Breast epithelium (tissue), 4 donors: ENCODE results near the gene DPP7. TPM values are rescaled to one million over a fixed set of nuclear protein-coding genes. Genes with fewer than 3 reads are reported as not detected.

ENCODE experiments used
- DNase-seq, 2 donors: peaks; one replicate each; pipeline ENCODE4 v3.0.0-alpha.2; 2019; ENCODE audit warnings: low spot score in 2 of 2
- H3K27ac ChIP-seq, 2 donors: fragments of 200-600 bp; sonication (generic) in 1 of 2; one replicate each; pipeline ENCODE4 v1.5.1; 2016 to 2019; ENCODE audit warnings: mild to moderate bottlenecking in 1 of 2
- H3K27me3 ChIP-seq, 2 donors: fragments of 200-600 bp; sonication (generic) in 1 of 2; one replicate each; pipeline versions ENCODE4 v1.5.1 to v1.6.0; 2017 to 2019; ENCODE audit warnings: control low read depth in 1 of 2, mild to moderate bottlenecking in 1 of 2
- H3K36me3 ChIP-seq: fragments of 200-600 bp; one replicate; pipeline ENCODE4 v1.5.1; 2019
- H3K4me1 ChIP-seq, 2 donors: fragments of 200-600 bp; sonication (generic); one replicate each; pipeline ENCODE4 v1.5.1; 2016 to 2019; ENCODE audit warnings: control low read depth in 1 of 2
- H3K4me3 ChIP-seq, 3 donors: fragments of 200-600 bp; sonication (generic); 1 replicate in 2 of 3; 2 replicates in 1 of 3; pipeline ENCODE4 v1.5.1; 2016 to 2019; ENCODE audit warnings: mild to moderate bottlenecking in 3 of 3, moderate library complexity in 2 of 3
- H3K9me3 ChIP-seq, 2 donors: fragments of 200-600 bp; sonication (generic) in 1 of 2; one replicate each; pipeline ENCODE4 v1.5.1; 2016 to 2019; ENCODE audit warnings: control low read depth in 1 of 2
- CTCF ChIP-seq, 3 donors: fragments of 450-650 bp; IDR thresholded peaks; one replicate each; pipeline ENCODE4 v1.5.1; 2016 to 2017; ENCODE audit warnings: antibody characterized with exemption in 3 of 3, mild to moderate bottlenecking in 3 of 3, moderate library complexity in 3 of 3
- POLR2A ChIP-seq: fragments of 450-650 bp; IDR thresholded peaks from one replicate; pipeline ENCODE4 v1.6.1; 2016; ENCODE audit warnings: antibody characterized with exemption, mild to moderate bottlenecking, moderate library complexity
- POLR2AphosphoS5 ChIP-seq, 3 donors: sonication (generic); formaldehyde crosslinking; IDR thresholded peaks; one replicate each; pipeline ENCODE4 v1.6.1; 2017; ENCODE audit warnings: antibody characterized with exemption in 3 of 3
- intact Hi-C: fragments of 100-400 bp; cut with DNase I; formaldehyde crosslinking; loops from one replicate; pipeline ENCODE4 v1.15.1; 2023; ENCODE audit warnings: low total_unique reads
- total RNA-seq, 3 donors: library from RNA; depleted of rRNA; stranded (reverse); fragments of >200 nt; gene quantifications; one replicate each; pipeline ENCODE4 v1.1.0, GENCODE V29; 2016

The DPP7 gene
- total RNA-seq, 3 donors from 2014 or later: 115 to 137 (median 132) TPM

- intact Hi-C loops: no loop called here
- Histone ChIP-seq H3K27me3 (peaks cover 6 to 85% of the 10 kb centered on the region in 2 donors), H3K36me3 (no peaks in the 10 kb centered on the region)
Observed at GRCh38 chr9:137141976-137142936, 27.7 kb upstream of the DPP7 start.

GRCh38 chr9:137141050-137141810, 26.7 kb upstream of the DPP7 start:
- Histone ChIP-seq H3K4me3 (no peak overlapping the region), H3K36me3 (no peaks in the 10 kb centered on the region), H3K27me3 (peaks cover 6 to 85% of the 10 kb centered on the region in 2 donors), H3K4me1 (no peaks in the 10 kb centered on the region), H3K9me3 (no peaks in the 10 kb centered on the region), H3K27ac (no peak overlapping the region)
- intact Hi-C loops: no loop called here
- TF ChIP-seq POLR2A (no peak), POLR2AphosphoS5 (IDR thresholded peaks at IDR 0.05) (no peak), CTCF (IDR thresholded peaks at IDR 0.05) (no peak)
- DNase-seq: no peak

More at GRCh38 chr9:137141976-137142936, 27.7 kb upstream of the DPP7 start:
- no peaks in the 10 kb centered on the region for H3K9me3 ChIP-seq
- H3K27ac ChIP-seq: no peak overlapping the region
- no peak for TF ChIP-seq POLR2A
- TF ChIP-seq CTCF (IDR thresholded peaks at IDR 0.05): no peak
- TF ChIP-seq POLR2AphosphoS5 (IDR thresholded peaks at IDR 0.05): no peak
- H3K4me1 ChIP-seq: no peaks in the 10 kb centered on the region
- H3K4me3 ChIP-seq: no peak overlapping the region
- DNase-seq: no peak

- Histone ChIP-seq H3K9me3 (no peaks in the 10 kb centered on the region), H3K36me3 (no peaks in the 10 kb centered on the region), H3K4me1 (no peaks in the 10 kb centered on the region), H3K4me3 (no peak overlapping the region), H3K27me3 (peaks cover 6 to 85% of the 10 kb centered on the region in 2 donors), H3K27ac (no peak overlapping the region)
- no peak for DNase-seq
- intact Hi-C loops: no loop called here
- TF ChIP-seq POLR2AphosphoS5 (IDR thresholded peaks at IDR 0.05): no peak
Observed at GRCh38 chr9:137140151-137141012, 25.8 kb upstream of the DPP7 start.

- TF ChIP-seq CTCF (IDR thresholded peaks at IDR 0.05) (no peak), POLR2A (no peak), POLR2AphosphoS5 (IDR thresholded peaks at IDR 0.05) (no peak)
- no peaks in the 10 kb centered on the region for H3K9me3 ChIP-seq
- intact Hi-C loops: no loop called here
- peak overlapping the region in 1 of 3 donors; percentile 49 for H3K4me3 ChIP-seq
- H3K4me1 ChIP-seq: no peaks in the 10 kb centered on the region
- no peak for DNase-seq
- no peak overlapping the region for H3K27ac ChIP-seq
- peaks cover 6 to 86% of the 10 kb centered on the region in 2 donors for H3K27me3 ChIP-seq
- H3K36me3 ChIP-seq: no peaks in the 10 kb centered on the region
Observed at GRCh38 chr9:137139468-137140150, 25.1 kb upstream of the DPP7 start.
